ENCODE data around the gene IGF2. TPM values are rescaled to one million over a fixed set of nuclear protein-coding genes. Genes with fewer than 3 reads are reported as not detected.

The IGF2 gene
- total and polyA plus RNA-seq, 2 of the 8 experiments (the other 6 are each of a cell fraction or from before 2014, with no cell fraction given): 0.74 to 1.5 TPM

DNA sequence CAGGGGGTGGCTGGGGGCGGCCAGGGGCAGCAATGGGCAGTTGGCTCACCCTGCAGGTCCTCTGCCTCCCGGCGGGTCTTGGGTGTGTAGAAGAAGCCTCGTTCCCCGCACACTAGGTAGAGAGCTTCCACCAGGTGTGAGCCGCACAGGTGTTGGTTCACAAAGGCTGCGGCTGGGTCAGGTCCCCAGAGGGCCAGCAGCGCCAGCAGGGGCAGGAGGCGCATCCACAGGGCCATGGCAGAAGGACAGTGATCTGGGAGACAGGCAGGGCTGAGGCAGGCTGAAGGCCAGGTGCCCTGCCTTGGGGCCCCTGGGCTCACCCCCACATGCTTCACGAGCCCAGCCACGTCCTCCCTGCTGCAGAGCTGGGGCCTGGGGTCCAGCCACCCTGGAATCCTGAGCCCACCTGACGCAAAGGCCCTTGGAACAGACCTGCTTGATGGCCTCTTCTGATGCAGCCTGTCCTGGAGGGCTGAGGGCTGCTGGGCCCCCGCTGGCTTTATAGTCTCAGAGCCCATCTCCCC lies 21.6 kb upstream of the IGF2 start, which contains the start of gene INS:
INS (minus strand) TSS at position 474 of the 524 bp plus-strand sequence; CDS start at position 236, 238 bp downstream.
- Histone ChIP-seq H2BK20ac (ENCODE audit: low read length) (no peak within 1 kb of the TSS), H3K23ac (ENCODE audit: insufficient read length) (no peak within 1 kb of the TSS), H4K91ac (replicated peaks; ENCODE audit: insufficient read length, low read length) (no peak within 1 kb of the TSS), H3K79me2 (ENCODE audit: control insufficient read depth in 1 of 2, insufficient read depth in 2 of 2, low read length in 2 of 2) (no peaks in the 10 kb centered on the region), H3K23me2 (ENCODE audit: low read depth, low read length) (no peaks in the 10 kb centered on the region), H3K4me2 (ENCODE audit: insufficient read depth in 1 of 2, low read depth in 2 of 2, low read length in 2 of 2) (no peak within 1 kb of the TSS), H3K4ac (replicated peaks; ENCODE audit: insufficient read length, low read depth, low read length) (no peak within 1 kb of the TSS), H3K27me3 (replicated peaks in 1 of 4; ENCODE audit: control insufficient read depth in 3 of 4, extremely low read depth in 1 of 4, insufficient read depth in 3 of 4, low read length in 3 of 4) (no peaks in the 10 kb centered on the region; a peak in 2 of 7 replicates), H3K4me3 (ENCODE audit: extremely low read depth in 1 of 4, insufficient read depth in 2 of 4, low read depth in 3 of 4, low read length in 4 of 4) (no peak within 1 kb of the TSS), H4K5ac (ENCODE audit: insufficient read length, low read depth, low read length) (no peak within 1 kb of the TSS), H2BK12ac (ENCODE audit: low read depth, low read length) (no peak within 1 kb of the TSS), H3K79me1 (ENCODE audit: low read depth, low read length) (no peaks in the 10 kb centered on the region), H3K4me1 (replicated peaks in 1 of 4; ENCODE audit: control insufficient read depth in 3 of 4, insufficient read depth in 4 of 4, low read length in 3 of 4) (no peaks in the 10 kb centered on the region), H2BK15ac (ENCODE audit: low read length) (no peak within 1 kb of the TSS), H4K20me1 (replicated peaks in 1 of 2; ENCODE audit: control insufficient read depth in 1 of 2, insufficient read depth in 2 of 2, low read length in 2 of 2) (peaks cover 0 to 3% of the 10 kb centered on the region in 2 experiments), H4K8ac (ENCODE audit: extremely low read depth, insufficient read depth, low read length) (peak within 1 kb of the TSS; percentile 14; the same call in 1 of the 2 replicates), H3K18ac (ENCODE audit: extremely low read depth, low read length) (no peak within 1 kb of the TSS), H3K36me3 (ENCODE audit: control insufficient read depth in 2 of 4, insufficient read depth in 4 of 4, low read length in 3 of 4) (no peaks in the 10 kb centered on the region), H2BK5ac (ENCODE audit: low read depth, low read length) (no peak within 1 kb of the TSS), H2AFZ (ENCODE audit: low read length) (no peak within 1 kb of the TSS), H2AK5ac (ENCODE audit: low read depth, low read length) (no peak within 1 kb of the TSS), H3K56ac (replicated peaks; ENCODE audit: insufficient read length, low read depth, low read length) (no peak within 1 kb of the TSS), H3K27ac (ENCODE audit: low read depth, low read length) (no peak within 1 kb of the TSS), H3K9ac (replicated peaks in 1 of 4; ENCODE audit: extremely low read depth in 1 of 4, low read depth in 3 of 4, low read length in 3 of 4) (no peak within 1 kb of the TSS), H3K14ac (ENCODE audit: insufficient read length) (no peak within 1 kb of the TSS), H3K9me3 (ENCODE audit: insufficient read depth in 2 of 2, low read depth in 1 of 2, low read length in 1 of 2) (no peaks in the 10 kb centered on the region), H2BK120ac (replicated peaks; ENCODE audit: low read depth, low read length) (no peak within 1 kb of the TSS)
- no peak for TF ChIP-seq KDM5A (IDR thresholded peaks at IDR 0.05; ENCODE audit: low read length)
- no peak for TF ChIP-seq SIX5 (IDR thresholded peaks at IDR 0.05; ENCODE audit: low read depth, low read length)
- TF ChIP-seq POLR2AphosphoS5 (IDR thresholded peaks at IDR 0.05; ENCODE audit: low read depth, low read length): no peak
- no peak for FAIRE-seq
- 77% methylated on average over 7 of the region's 13 CpGs; no CpG with 5 or more reads in 1 of the 2 experiments for WGBS, 2 experiments (ENCODE audit: extremely low coverage in 1 of 2, insufficient coverage in 1 of 2, insufficient read length in 1 of 2, insufficient replicate concordance in 2 of 2, low coverage in 1 of 2, low lambda C conversion rate in 2 of 2, missing lambda C conversion rate in 1 of 2)
- DNase-seq (ENCODE audit: low read depth in 1 of 2, low spot score in 2 of 2): no peak
- ChIA-PET CTCF (ENCODE audit: partially characterized antibody) (interaction anchor here (1.1 to 20.6 kb wide), 8 partner anchors 5 to 467 kb away, joined by 3 to 439 read pairs (median 238); partner anchors contain the start of genes INS, LSP1, MRPL23 and SYT8), POLR2A (ENCODE audit: partially characterized antibody) (no interaction called here)

Measured in H1 (cell line).